Measurements from ENCODE around the gene CDK14.
"Not testable (repeated sequence)": the region's sequence is repeated elsewhere in the genome, so short reads cannot be mapped to it uniquely, and the experiment has no call there.

CDK14 gene

DNA sequence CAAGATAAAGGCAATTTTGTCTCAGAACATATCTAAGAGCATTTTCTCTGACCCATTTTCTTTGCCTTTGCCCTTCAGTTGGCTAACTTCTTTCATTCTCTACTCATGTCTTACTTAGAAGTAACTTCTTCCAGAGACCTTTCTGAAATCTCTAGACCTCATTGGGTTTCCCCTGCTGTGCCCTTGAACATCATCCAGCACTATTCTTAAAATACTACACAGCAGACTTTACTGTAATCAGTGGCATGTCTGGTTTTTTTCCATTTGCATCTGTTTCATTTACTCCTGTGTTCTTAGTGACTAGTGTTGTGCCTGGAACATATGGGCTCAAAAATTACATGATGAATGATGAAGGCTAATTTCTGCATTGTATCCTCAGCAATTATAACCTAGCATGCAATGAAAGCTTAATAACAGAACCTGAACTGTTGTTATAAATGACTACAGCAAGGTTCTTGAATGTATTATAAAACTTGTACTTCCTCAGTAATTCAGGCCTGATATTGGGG lies 301.9 kb downstream of the CDK14 start:
- DNase-seq (ENCODE audit: low read depth in 3 of 3): no peak

- no peak for DNase-seq (ENCODE audit: low read depth in 3 of 3)
These were observed 304.7 kb downstream of the CDK14 start for GRCh38 chr7:90900628-90901356.

- DNase-seq (ENCODE audit: low read depth in 3 of 3): no peak
These were observed 307.7 kb downstream of the CDK14 start for GRCh38 chr7:90903841-90904240.

DNA sequence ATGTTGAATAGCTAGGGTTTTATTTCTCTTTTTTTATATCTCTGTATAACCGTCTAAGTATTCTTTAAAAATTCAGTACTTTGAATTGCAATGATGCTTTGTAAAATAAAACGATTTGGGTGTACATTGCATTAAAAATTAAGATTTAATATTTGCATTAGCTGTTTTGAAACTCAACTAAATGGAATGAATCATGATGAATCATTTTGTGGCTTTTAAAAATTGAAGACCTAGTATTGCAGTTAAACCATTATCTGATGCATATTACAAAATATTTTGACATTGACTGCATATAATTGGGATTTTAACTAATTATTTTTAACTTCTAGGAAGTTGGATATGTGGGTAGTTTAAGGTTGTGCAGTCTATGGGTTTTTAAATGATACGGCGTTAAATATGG lies 314.0 kb downstream of the CDK14 start:
- DNase-seq (ENCODE audit: low read depth in 3 of 3): no peak

GRCh38 chr7:90916319-90916718 lies 320.2 kb downstream of the CDK14 start:
- no peak for DNase-seq (ENCODE audit: low read depth in 3 of 3)

- no peak for DNase-seq (ENCODE audit: low read depth in 3 of 3)
These were observed 321.4 kb downstream of the CDK14 start for GRCh38 chr7:90917539-90917938.

DNA sequence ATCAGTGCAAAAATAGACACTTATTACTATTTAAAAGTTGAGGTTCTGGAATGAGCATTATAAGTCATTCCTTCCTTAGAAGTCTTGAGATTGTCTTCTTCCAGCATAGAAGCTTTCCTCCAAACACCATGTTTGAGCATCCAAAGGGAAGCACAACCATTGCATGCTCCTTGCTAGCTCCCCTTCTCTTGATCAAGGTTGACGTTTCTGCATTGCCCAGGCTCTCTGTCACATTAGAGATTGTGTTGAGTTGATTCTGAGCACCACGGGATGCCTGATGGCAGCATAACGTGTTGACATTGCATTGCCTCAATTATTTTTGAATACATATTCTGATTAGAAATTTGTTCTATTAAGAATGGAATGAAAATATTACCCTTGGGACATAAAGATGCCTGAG lies 322.2 kb downstream of the CDK14 start:
- no peak for DNase-seq (ENCODE audit: low read depth in 3 of 3)

DNA sequence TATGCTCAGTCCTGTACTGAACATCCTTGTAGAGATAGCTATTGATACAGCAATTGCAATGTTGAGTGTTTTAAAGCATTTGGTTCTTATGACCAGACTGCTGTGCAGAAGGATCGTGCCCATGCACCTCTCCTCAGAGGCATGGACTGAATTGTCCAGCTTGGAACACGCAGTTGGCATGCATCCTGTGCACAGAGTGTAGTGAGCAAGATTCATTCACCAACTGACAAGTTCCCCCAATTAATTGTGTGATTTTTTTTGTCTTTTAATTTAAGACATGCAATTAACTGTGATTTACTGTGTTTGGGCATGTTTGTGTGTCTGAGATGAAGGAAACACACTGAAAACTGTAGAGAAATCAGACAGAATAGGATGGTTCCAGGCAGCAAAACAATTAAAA lies 323.7 kb downstream of the CDK14 start:
- no peak for DNase-seq (ENCODE audit: low read depth in 3 of 3)

- DNase-seq (ENCODE audit: low read depth in 3 of 3): no peak
These were observed 324.2 kb downstream of the CDK14 start for GRCh38 chr7:90920336-90920735.

DNA sequence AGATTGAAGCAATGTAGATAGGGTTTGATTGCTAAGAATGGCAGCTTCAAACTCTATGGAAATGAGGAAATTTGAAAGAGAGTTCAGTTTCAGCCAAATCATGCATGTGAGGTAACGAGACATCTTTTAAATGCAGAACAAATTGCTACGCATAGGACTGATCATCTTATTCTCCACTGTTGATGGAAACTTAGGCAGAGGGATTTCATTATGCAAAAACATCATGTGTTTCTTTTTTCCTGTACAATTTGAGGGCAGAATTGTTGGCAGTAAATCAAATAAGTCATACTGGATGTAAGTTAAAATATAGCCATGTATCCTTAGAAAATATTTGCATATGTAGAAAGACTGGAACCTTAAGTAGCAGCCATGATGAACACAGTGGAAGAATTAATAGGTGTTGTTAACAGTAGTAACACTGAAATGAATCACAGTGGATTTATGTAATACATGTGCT lies 327.4 kb downstream of the CDK14 start:
- DNase-seq (ENCODE audit: low read depth in 3 of 3): no peak

GRCh38 chr7:90928700-90929424 lies 332.7 kb downstream of the CDK14 start:
- not testable (repeated sequence) for DNase-seq (ENCODE audit: low read depth in 3 of 3)

GRCh38 chr7:90931986-90932916 lies 336.1 kb downstream of the CDK14 start:
- DNase-seq (ENCODE audit: low read depth in 3 of 3): no peak

DNA sequence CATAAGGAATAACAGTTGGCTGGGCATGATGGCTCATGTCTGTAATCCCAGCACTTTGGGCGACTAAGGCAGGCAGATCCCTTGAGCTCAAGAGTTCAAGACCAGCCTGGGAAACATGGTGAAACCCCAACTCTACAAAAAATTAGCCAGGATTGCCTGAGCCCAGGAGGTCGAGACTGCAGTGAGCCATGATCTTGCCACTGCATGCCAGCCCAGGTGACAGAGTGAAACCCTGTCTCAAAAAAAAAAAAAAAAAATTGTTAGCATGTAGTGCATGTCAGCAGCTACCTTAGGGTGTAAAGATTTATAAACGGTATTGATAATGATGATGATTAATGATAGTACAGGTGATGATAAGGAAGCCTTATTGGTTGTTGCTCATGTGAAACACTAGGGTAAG lies 336.9 kb downstream of the CDK14 start:
- no peak for DNase-seq (ENCODE audit: low read depth in 3 of 3)

- no peak for DNase-seq (ENCODE audit: low read depth in 3 of 3)
These were observed 337.9 kb downstream of the CDK14 start for GRCh38 chr7:90933984-90934383.

DNA sequence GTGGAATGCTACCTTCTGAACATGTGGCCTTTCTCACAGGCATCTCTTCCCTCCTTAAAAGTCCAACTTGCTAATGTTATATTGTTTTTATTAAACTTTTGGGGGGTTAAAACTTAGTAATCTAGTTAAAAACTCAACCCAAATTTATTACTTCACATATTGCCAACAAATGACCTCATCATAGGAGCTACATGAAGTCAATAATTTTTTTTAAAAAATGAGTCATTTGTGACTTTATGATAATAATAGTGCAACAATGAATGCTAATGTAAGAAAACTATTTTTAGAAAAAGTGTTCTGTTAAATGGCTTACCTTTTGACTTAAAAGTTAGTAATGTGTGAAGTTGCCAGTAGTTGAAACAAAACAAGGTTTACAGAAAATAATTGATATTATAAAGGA lies 342.2 kb downstream of the CDK14 start:
- no peak for DNase-seq (ENCODE audit: low read depth in 3 of 3)

DNA sequence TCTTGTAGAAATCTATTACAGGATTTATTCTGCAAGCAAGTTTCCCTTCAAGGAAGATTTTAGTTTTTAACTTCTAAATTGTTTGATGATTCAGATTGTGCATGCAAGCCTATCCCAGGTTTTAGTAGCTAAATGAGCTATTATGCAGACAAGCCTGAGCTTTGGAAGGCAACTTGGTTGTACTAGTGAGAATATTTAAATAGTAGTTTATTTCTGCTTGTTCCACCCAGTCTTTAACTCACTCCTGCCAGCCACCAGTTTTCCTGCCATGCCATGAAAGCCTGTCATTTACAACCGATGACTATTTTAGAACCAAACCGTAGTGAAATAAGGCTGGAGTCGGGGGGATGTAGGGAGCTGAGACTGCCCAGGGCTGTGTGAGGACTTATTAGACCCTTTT lies 343.5 kb downstream of the CDK14 start:
- no peak for DNase-seq (ENCODE audit: low read depth in 3 of 3)

DNA sequence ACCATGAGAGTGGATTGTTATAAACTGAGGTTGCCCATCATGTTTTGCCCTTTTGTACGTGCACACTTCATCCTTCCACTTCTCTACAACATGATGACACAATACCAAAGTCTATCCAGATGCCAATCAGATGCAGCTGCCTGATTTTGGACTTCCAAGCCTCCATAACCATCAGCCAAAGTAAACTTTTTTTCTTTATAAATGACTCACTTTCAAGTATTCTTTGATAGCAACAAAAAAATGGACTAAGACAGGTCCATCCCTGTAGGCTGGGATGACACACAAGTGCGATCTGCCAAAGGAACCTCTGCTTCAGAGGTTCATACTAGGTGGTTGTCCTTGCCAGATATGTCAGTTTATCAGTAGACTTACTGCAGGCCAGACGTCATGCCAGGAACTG lies 347.9 kb downstream of the CDK14 start:
- no peak for DNase-seq (ENCODE audit: low read depth in 3 of 3)

DNA sequence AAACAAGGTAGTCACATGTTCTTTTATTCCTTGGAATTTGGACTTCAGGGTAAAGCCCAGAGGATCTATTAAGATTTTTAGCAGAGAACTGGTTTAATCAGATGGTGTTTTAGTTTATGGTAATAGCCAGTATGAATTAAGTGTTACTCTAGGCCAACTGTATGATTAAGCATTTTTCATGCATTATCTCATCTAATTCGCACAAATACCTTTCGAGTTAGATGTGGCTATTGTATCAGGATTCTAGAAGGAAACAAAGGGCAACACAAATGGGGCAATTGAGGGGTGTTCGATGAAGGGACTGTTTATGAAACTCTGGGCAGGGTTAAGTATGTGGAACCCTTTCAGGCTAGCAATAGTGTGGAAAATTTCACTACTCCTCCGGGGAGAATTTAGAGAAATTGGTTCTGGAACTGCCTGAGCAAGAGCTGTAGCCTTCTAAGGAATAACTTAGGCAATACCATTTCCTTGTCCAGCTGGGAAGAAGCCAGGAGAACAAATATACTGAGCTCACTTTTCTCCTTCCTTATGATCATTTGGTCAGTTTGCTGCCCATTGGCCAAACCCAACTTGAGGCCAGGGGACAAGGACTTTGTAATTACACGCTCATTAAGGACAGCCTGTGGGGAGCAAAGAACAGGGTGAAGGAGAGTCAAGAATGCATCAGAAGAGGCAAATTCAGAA lies 349.1 kb downstream of the CDK14 start:
- no peak for DNase-seq (ENCODE audit: low read depth in 3 of 3)

- DNase-seq (ENCODE audit: low read depth in 3 of 3): no peak
These were observed 350.8 kb downstream of the CDK14 start for GRCh38 chr7:90946730-90947501.

DNA sequence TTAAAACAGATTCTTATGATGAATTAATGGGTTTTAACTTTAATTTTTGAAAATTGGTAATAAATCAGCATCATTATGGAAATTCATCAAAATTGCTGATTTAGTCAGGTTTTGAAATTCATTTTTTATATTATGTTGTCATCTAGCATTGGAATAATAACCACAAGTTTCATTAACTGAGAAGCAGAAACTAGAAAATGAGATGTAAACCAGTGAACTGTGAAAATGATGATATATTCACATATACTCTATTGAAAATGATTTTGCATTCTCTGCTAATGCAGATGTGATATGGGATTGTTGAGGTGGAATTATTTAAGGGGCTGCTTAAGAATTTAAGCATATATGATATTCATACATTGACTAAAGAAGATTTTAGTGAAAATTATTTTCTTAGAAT lies 352.0 kb downstream of the CDK14 start:
- no peak for DNase-seq (ENCODE audit: low read depth in 3 of 3)

DNA sequence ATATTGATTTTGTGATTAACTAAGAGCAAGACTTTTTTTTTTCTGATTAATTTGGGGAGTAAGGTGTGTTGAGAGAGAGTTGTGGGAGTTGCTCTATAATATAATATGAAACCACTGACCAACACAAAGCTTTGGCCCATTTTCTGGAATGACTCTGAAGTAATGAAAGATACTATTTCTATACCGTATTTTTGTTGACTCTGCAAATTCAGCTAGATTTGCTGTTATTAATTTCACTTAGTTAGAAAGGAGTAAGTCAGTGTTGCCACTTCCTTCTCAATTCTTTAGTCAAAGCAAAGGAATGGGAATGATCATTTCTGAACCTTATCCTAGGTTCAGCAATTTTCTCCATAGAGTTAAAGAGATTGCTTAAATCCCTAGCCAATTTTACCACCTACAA lies 355.1 kb downstream of the CDK14 start:
- DNase-seq (ENCODE audit: low read depth in 3 of 3): no peak
